Stimulated activated CD4-positive, alpha-beta T cell treated with anti-CD3 and anti-CD28 coated beads, Interleukin-2, amount 100 ng/mL, for 4 hours (primary cell): ENCODE results near the gene BCL2.

Experiments
- DNase-seq: peaks from one replicate; pipeline ENCODE4 v3.0.0-alpha.2; 2020; ENCODE audit warnings: low read depth

Gene BCL2

DNA sequence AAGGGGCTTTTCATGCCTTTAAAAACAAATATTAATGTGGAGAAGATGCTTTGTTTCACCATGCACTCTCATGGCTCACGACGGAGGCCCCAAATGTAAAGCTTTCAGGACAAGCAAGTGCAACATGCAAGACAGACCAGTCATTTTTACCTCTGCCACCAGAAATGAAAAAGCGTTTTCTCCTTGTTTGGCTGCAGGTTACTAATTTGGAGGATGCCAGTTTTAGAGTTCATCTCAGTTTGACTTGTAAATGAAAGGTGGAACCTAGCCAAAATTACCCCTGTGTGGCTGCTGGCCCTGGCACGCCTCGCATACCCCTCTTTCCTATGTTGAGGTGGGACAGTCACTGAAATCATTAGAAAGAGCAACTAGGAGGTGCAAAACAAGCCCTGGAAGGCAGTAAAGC lies 138.6 kb downstream of the BCL2 start:
- no peak for DNase-seq

DNA sequence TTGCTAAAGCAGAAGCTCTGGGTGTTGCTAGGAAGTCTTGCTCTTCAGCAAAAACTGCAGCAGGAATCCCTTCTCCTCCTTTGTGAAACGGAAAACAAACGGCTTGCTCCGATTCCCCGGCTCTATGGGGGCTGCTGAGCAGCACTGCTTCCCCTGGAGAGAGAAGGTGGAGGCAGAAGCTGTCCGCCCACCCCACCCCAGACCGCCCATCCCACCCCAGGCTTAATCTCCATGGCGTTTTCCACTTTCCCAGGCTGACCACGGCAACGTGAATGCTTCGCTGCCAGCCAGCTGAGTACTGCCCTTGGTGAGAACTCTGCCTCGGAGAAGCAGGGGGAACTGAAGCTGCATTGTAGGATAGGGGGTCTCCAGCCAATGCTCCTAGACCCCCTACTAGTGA lies 139.2 kb downstream of the BCL2 start:
- DNase-seq: no peak

DNA sequence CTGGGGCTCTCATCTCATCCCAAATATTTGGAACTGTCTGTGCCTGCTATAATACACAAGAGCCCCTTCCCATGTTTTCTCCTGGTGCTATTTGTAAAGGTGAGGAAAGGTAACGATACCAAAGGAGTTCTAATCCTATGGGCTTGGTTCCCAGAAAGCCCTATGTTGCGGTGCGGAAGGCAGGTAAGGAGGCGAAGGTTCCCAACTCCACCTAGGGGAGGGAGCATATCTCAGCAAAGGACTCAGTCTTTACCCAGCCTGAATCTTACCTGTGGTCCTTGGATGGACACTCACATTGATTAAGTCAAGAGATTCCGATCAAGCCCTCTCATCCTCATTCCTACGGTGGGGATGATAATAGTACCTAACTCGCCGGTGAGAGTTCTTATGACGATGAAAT lies 140.1 kb downstream of the BCL2 start:
- no peak for DNase-seq

DNA sequence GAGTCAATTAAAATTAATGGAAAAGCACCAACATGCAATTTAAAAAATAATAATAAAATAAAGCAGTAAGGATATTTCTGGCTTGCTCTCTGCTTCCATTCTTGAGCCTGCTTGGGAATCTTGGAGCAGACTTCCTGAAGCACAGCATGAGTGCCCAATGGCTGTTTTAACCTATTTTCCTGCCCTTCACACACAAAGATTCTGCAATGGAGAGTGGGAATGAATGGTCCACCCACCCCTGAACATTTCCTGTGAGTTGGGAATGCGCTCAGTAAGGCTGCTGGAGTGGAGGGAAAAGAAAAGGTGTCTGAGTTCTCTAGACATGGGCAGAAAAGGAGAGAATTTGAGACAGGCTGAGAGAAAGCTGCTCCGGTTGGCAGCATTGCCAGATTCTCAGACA lies 140.6 kb downstream of the BCL2 start:
- DNase-seq: no peak

DNA sequence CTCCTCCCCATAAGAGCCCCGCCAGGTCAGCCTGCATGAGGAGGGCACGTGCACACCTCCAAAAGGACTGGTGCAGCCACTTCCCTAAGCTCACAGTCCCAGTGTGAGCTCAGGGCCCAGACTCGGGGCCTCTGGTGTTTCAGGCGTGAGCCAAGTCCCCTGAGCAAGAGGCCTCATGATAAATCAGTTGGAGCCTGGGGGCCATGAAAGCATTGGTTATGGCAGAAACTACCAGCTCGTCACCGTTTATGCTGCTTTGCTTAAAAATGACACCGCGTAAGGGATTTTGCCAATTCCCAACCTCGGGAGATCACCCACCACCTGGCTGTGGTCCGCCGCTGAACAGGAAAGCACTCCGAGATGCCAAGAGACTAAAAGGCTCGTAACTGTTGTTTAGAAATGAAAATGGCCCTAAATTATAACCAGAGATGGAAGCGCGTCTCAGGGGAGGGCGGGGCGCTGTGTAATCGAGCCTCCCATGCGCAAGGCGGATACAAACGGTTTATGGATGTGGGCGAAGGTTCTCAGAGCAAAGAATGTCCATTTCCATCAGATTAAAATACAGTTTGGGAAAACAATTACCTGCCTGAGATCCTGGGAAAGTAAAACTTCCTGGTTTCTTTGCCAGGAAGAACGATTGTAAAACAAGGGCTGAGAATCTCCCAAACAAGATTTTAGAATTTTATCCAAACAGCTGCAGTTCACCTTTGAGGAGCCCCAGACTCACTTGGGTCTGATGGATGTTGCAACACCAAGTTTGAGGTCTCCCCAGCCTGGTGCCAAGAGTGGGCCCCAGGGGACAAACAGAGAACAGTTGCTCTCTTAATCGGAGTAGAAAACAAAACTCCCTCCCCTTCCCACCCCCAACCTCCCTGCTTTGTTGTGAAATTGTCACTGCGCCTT lies 141.4 kb downstream of the BCL2 start:
- no peak for DNase-seq

DNA sequence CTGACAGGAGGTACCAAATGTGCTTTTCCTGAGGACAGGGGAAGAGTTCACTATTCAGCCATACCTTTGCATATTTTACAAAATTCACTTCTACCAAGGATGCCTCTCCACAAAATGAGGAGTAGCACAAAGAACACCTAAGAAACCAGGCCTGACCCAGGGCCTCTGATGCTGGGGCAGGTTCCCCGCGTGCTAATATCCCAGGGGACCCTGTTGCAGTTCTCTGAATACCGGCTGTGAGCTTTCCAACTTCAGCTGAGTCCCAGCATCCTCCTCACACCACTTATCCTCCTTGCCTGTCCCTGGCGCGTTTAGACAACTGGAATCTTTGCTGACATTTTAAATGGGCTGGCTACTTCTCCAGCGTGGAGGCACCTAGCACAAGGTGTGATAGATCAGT lies 142.3 kb downstream of the BCL2 start:
- no peak for DNase-seq

DNA sequence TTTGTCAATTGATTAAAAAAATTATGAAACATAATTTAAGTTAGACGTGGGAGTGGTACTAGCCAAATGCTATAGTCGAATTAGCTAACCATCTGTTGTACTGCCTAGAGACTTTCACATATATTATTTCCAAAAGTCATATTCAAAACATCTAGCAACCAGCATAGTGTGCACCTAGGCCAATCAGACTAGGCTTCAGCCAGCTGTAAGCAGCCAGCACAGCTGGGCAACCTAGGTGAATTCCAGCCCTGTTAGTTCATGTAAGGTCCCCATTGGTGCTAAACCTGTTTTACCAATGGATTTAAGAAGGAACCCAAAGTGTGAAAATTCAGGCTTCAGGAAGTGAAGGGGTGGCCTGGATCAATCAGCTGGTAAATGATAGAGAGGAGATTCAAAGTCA lies 144.3 kb downstream of the BCL2 start:
- no peak for DNase-seq

DNA sequence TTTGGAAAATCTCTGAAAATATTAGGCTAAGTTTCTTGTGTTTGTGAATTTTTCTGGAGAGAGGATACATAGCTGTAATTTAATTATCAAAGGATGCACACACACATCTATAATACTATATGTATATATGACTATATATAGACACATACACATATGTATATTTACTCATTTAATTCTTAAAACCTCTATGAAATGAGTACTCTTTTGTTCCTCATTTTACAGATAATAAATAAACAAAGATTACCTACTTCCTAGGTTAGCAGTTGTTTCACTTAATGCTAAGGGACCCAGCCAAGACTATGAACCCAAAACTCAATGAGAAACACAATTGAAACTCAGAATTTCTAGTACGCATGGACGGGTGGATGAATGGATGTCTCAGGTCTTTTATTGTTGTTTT lies 145.6 kb downstream of the BCL2 start:
- no peak for DNase-seq

DNA sequence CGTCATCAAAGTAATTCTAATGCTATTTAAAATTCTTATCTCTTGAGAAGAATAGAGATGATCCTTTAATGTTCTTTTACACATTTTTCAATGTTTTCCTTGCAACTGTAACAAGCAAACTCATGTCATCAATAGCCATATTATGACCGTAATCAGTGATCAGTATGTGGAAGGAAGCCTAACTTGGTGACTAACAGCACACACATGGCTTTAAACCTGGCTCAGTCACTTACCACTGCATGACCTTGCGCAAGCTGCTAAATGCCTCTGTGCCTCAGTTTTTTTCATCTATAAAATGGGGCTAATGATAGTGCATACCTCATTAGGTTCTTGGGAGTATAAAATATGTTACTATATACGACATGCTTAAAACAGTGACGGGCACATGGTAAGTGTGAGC lies 149.7 kb downstream of the BCL2 start:
- no peak for DNase-seq

DNA sequence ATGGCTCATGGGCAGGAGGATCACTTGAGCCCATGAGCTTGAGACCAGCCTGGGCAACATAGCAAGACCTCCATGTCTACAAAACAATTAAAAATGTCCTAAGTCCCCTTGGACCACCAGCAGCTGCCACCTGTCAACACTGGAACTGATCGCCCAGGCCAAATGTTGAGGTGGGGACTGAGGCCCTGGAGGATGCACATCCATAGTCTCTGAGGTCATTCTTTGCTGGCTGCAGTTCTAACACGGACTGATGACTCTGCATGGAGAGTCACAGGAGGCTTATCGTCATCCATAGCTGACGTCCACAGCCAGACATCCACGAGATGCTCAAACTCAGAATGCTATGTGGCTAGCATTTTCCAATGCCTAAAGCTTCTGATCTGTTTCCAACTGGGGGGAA lies 151.3 kb downstream of the BCL2 start:
- no peak for DNase-seq

DNA sequence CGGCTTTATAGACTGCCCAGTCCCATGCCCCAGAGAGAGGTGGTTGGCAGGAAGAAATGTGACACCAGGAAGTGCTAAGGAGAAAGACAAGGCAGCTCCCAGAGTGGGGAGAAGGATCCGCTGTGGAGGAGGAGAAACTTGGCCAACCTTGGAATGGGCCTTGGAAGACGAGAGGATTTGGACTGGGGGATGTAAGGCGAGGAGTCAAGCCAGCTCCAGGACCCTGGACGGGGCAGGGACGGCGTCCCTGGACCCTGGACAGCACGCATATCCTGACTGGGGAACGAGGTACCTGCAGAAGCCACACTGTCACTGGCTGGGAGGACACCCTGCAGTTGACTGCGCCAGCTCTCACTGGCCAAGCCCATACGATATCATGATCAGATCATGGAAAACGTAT lies 153.4 kb downstream of the BCL2 start:
- DNase-seq: no peak

DNA sequence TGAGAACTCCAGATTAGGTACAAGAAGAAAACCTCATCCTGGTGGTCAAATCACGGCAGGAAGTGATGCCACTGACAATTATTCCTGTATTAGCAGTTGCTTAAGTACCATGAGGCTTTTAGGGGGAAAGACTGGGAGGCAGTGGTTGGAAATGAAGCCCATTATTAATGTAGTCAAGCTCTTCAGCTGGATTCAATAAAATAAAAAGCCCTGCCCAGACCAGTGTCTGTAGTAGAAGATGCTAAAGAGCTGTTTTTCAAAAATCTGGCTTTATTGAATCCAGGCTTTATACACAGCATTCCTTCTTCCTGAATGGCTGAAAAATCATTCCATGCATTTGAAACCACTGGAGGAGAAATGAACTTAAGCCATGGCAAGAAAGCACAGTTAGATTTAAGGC lies 155.2 kb downstream of the BCL2 start:
- no peak for DNase-seq

DNA sequence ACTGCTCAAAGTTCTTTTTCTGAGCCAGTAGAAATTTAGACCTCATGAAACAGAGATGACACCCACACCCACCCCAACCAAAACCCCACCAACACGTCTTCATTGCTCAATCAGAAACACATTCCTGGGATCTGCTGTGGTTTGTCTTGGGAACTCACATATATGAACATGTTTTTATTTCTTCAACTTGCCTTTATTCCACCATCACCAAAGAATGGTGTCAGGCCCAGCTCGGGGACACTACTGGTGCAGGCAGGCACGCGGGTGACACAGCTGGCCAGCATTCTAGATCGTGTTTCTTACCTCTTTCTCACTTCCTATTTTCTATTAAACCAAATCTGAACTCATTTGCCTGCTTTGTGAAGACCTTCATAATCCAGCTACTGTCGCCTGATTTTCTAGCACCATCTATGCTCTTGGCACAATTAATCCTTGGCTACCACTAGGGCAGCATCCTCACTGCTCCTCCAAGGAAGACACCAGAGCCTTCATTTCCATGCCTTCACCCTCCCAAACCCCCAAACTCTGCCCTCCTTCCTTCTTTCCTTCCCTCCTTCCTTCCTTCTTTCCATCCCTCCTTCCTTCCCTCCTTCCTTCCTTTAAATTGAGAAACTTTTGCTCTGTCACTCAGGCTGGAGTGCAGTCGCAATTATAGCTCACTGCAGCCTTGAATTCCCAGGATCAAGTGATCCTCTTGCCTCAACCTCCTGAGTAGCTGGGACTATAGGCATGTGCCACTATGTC lies 157.1 kb downstream of the BCL2 start:
- no peak for DNase-seq

DNA sequence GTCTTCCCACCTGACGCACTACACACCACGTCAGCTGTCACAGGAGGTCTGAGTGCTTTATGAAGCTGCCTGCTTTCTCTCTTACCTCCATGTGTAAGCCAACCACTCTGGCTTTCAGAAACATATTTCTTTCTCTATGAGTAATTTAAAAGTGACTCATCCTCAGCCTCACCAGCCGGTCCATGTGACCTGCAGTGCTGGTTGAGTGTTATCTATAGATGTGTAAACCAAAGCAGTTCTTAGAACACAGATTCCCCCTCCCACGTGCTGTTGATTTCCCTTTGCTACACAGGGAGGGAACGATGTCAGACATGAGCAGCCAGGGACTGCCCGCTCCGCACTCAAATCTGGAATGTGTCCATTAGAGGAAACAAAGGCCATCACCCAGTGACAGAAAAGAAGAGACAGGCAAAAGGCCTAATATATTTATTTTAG lies 157.8 kb downstream of the BCL2 start:
- peak; percentile 82 for DNase-seq

DNA sequence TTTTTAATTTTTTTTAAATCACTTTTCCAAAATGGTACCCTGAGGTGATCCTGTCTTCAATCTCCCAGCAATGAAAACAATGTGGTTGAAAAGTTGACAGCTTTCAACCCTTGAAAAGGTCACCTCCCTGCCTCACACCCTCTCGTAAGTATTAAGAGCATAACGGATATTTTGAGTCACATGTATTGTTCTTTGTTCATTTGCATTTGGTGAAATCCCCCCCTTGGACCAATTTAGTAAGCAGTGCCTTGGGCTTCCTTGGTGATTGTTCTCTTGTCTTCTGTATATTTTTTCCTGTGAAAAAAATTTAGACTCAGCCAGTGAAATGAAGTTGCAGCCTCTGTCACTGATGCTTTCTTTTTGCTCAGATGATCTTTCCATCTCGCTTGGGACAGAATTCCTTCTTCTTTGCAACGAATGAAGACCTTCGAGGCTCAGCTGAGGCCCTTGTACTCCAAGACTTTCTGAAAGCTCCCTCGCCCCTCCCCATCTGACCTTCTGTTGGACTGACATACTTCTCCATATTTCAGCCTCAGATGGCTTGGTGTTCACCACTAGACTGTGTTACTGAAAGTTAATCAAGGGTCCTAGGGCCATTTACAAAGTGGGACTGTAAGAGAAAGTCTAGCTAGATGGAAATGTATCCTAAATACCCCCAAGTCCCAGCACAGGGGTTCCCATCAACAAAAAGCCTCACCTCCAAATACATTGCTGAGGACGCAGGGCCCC lies 158.4 kb downstream of the BCL2 start:
- DNase-seq: peak; percentile 43

DNA sequence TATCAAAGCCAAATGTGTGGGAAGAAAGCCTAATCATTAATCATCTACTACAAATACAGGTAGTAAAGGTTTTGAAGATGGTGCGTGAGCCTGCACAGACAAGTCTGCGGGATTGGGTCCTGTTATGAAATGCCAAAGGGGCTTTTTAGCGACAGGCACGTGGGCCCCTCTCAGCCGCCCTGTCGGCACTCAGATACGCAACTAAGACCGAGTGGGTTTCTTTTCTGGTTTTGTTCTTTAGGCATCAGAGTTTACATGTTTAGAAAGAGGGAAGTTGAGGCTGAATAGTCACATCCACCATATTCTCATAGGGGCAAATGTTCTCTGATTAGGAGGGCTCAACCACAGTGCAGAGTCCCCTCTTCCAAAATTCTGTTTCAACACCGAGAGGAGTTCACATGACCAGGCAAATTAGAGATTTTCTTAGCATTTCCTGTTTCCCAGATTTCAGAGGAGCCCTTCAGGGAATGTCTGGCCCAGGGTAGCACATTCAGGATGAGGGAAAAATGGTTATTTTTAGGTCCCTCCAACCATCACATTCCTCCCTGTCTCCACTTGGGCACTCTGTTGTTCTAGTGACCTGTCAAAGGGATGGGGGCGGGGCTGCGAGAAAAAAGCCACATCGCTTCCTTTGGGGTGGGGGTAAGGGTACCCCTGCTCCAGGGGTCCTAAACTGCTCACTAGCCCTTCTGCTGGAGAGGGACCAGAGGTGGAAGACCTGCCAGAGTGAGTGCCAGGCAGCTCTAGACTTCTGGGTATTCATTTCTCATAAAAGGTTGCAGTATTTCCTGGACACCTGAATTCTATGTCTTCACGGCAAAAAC lies 159.2 kb downstream of the BCL2 start:
- DNase-seq: no peak

DNA sequence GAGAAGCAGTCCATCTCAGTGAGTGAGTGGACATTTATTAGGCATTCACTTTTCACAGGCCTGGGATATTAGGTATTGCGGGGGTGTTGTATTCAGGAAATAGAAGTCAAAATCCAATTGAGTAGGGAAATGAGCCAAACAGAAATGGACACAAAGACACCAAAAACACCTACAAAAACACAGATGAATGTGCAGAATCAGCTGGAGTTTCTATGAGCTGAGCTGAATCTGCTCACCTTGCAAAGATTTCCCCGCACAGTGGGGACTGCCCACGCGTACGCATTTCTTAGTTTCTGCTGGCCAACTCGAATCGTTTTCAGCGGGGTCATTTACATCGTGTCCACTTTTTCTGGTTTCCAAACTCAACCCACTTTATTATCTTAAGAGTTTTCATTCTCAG lies 160.0 kb downstream of the BCL2 start:
- no peak for DNase-seq

DNA sequence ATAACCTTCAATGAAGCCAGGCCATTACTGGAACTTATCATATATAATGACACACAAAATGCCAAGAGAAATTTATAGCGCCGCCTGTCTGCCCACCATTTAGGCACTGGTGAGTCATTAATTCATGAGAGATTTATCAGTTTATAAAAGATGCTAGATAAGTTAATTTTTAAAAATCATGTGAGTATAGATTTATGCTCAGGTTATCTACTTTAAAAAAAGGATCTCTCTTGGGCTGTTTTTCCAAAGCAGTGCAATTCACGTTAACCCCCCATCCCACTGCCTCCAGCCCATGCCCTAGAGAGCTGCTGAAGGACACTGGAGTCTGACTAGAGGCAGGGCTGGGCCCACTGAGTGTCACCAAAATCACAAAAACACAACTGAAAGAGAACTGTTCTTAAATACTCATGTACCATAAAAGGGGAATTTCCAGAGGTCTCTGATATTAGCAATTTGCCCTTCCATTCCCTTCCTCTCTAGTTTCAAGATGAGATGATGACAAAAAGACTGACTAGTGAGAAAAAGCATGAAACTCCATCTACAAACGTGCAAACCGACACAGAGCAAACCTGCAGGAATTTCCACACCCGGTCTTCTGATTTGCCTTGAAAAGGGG lies 160.8 kb downstream of the BCL2 start:
- peak; percentile 35 for DNase-seq

DNA sequence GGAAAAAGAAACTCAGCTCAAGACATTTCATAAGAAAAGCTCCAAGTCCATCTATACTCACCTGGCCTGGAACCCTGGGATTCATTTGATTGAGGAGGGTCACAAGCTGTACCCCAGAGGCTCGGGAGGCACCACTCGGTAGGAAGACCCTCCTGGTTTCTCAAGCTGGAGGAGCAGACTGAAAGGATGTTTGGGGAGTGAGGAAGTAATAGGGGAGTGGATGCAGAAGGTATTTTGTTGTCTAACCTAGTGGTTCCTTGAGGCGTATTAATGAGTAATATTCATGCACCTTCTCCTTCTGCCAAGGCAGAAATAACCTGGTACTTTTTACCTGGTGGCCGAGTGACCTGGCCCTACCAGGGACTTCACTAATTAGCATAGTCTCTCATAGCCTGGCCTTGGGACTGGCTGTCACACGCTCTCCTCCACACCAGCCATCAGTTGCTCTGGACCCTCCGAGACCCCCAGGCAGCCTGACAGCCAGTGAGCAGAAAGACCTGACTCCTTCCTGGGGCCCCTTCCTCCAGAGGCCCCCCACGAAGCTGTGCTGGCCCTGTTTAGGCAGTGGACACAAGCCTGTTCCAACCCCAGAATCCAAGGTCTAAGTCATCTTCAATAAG lies 161.4 kb downstream of the BCL2 start:
- DNase-seq: no peak

DNA sequence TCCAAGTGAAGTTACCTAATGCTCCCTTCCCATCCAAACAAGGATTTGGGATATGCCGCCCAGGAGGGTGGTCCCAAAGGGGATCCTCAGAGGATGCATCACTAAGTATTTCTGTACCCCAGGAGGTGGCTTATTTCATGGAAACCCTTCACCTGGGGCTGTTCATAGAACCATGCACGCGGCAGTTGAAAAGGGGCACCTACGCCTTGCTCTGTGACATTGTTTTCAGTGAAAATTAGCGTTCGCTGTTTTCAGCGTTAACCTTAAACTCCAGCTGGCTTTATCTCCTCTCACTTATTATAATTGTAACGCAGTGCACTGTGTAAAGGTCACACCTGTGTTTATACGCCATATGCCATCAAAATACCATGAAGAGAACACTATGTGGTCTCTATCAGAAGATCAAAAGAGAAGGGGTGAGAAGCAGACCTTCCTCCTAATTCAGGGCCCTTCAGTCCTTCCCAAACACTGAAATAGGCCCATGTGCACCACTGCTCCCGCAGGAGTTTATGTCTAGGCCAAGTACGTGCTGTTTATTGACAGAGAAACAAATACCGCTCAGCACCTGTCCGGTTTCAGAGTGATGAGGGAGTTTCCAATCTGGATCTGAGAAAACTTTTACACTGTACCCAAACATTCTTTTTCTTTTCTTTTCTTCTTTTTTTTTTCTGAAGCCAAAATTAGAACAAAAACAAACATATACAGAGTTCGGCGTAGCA lies 162.1 kb downstream of the BCL2 start:
- no peak for DNase-seq
